ENCODE results near the gene CCDC3.
A peak's percentile ranks its signal among the peaks of the same experiment; 100 is the strongest.
"Not testable (repeated sequence)": the region's sequence is repeated elsewhere in the genome, so short reads cannot be mapped to it uniquely, and the experiment has no call there.

The CCDC3 gene

DNA sequence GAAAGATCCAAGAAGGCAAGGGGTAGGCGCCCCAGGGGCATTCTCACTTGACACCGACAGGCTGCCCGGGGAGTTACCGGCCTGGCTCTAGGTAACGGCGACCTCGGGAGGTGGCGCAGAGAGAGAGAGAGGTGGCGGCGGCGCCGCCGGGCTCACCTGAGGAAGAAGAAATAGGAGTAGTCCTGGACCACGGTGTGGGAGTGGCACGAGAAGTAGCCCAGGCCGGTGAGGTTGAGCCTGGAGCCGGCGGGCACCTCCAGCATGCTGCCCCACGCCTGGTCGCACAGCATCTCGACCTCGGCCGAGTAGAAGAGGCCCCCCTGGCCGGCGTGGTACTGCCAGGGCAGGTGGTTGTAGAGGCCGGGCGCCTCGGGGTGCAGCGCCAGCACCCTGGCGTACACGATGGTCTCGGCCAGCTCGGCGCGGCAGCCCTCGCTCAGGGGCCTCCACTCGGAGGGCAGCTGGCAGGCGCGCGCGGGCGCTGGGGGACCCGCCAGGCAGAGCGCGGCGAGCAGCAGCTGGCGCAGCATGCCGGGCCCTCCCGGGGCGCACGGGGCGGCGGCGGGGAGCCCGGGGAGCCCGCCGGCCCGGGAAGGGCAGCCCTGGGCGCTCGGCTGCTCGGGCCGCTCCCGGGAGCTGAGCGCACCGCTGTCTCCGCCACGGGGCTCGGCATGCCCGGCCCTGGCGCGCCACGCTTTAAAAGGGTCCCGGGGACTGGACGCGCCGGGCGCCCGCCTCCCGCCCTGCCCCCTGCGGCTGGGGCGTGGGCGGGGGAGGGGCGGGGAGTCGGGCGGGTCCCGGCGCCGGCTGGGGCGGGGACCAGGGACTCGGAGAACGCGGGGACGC, at the start of gene CCDC3:
TSS of gene CCDC3 (minus strand) at position 673 of the 846 bp plus-strand sequence. CDS start at position 530, 143 bp downstream.
- DNase-seq: peak; percentile 29

- DNase-seq: no peak
These were observed 49.7 kb upstream of the CCDC3 start for GRCh38 chr10:13051126-13051694.

DNA sequence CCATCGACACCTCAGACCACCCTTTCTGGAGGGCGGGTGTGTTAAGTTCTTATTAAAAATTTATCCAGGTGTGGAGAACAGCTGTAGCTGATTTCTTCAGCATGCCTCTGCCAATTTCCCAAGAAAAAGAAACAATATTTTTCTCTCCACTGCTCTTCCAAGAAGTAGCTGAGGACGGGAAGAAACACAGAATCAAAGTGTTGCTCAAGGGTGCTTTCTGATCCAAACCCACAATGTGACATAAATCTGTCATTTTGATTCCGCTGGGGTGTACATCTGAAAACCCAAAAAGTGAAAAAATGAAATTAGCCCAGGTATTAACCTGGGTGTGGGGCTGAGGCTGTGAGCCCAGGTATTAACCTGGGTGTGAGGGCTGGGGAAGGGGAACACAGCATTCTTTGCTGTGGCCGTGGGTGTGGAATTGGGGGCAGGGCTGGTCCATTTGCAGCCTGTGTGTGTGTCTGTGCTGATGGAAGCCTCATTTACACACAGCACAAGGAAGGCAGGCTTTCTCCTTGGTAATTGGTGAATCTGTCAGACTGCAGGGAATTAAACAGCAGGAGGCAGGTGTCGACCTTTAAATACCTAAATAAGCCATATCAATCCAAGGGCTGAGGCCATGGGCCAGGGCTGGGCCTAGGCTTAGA, 48.4 kb upstream of the CCDC3 start:
- DNase-seq: no peak

DNA sequence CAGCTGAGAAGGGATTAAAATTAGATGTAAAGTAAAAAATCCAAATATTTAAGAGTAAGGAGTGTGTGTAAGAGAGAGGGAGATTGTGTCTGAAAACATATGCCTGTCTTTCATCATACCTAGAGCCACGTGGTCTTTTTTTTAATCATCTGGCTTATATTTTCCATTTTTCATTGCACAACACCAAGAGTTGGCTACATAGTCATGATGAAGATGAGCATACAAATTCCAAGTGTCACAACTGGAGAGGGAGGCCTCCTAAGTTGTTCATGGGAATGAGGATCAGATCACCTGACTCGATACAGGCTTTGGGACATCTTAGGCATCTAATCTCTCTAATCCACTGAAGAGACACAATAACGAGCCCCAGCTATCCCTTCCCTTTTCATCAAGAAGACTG, 47.2 kb upstream of the CCDC3 start:
- DNase-seq: no peak

DNA sequence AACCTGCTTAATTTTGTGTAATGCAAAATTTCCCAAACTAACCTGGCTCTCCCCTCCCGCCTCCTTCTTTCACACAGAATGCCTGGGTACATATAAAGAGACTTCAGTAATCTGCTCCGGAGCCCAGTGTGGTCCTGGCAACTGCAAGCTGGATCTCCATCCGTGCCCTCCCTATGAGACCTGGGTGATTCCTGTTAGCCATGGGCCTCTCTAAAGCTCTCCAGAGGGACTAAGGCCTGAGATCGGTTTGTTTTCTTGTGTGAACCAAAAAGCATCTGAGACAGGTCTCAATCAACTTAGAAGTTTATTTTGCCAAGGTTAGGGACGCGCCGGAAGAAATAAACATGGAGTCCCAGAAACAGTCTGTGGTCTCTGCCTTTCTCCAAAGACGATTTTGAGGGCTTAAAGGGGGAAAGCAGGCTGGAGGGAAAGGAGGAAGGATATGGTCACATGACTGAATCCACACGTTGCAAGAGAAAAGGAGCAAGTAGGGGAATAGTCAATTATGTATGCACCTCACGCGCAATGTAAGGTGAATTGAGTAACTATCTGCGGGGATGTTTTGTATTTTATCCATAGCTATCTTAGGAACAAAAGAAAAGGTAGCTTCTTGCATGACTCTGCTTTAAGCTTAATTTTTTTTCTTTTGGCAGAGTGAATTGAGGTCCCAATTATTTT, 46.2 kb upstream of the CCDC3 start:
- DNase-seq: no peak

- peak; percentile 0 for DNase-seq
These were observed 45.5 kb upstream of the CCDC3 start for GRCh38 chr10:13046851-13047528.

GRCh38 chr10:13043520-13043919, 42.0 kb upstream of the CCDC3 start:
- DNase-seq: no peak

DNA sequence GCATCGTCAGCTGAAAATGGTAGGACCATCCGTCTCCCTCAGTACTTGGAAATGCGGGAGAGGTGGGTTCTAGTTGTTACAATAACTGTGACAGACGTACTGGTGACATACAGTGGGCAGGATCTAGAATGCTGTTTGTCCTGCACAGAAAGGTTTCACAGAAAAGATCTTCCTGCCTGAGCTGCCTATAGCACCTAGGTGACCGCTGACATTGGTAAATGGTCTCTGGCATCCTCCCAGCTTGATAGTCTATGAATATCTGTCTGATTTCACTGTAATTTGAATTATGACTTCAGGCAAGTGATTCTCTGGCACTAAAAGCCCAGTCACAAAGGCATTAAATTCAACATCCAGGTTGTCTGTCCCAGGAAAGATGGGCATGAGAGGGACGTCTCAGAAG, 38.2 kb upstream of the CCDC3 start:
- no peak for DNase-seq

- DNase-seq: no peak
These were observed 36.9 kb upstream of the CCDC3 start for GRCh38 chr10:13038391-13038790.

DNA sequence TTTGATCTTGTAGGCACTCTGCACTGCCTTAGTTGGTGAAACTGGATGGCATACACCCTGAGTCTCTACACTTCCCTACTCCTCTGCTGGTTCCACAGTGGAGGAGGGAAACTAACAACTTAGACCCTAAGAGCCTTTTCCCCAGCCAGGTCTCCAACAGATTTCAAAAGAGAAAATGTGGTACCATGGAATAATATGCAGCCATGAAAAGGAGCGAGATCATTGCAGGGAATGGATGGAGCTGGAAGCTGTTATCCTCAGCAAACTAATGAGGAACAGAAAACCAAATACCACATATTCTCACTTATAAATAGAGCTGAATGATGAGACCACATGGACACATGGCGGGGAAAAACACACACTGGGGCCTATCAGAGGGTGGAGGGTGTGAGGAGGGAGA, 36.3 kb upstream of the CCDC3 start:
- DNase-seq: no peak

GRCh38 chr10:13036841-13037240, 35.3 kb upstream of the CCDC3 start:
- DNase-seq: no peak

- not testable (repeated sequence) for DNase-seq
These were observed 34.2 kb upstream of the CCDC3 start for GRCh38 chr10:13035731-13036130.

DNA sequence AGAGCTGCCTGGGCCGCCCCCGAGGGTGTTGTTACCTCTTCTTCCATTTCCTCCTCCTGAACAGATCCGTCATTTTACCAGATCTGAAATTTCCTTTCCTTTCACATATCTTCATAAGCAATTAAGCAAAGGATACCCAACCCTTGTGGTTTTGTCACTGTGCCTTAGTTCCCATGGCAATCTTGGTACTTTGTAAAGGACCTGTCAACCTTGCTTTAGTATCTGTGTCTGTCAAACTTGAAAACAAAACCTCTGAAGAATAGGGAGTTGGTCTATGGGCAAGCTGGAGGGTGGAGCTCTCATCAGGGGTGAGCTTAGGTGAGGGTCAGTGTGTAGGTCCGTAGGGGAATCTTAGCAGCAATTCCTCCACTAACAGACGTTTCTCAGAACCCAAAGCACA, 25.4 kb upstream of the CCDC3 start:
- DNase-seq: no peak

DNA sequence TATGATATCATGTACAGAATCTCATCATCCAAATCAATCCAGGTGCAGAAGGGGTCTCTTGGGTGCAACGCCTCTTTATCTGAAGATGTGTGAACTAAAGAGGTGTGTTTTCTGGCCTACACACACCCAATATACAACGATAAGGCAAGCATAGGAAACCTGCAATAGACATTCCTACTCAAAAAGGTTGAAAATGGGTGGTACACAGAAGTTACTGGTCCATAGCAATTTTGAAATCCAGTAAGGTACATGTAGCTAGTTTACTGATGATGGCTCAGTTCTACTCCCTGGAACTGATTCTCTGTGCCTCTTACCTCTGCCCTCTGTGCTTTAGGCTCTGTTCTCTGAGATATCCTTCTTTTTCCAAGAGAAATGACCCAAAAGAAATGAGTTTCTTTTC, 22.2 kb upstream of the CCDC3 start:
- no peak for DNase-seq

DNA sequence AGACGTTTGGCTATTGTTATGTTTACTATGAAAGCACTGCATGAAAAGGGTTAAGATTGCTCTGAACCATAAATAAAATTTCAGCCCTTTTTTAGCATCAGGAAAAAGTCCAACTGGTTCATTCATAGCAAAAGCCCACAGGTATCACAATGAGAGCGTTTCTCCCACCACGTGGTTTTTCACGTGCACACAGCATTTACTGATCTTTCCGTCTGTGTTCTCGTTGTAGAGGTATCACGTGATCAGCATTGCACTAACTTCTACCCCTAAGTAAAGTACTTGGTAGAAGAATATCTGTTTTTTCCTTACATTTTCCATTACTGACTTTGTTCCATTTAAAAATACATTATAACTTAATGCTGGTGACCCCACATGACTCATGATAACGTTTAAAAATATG, 17.8 kb upstream of the CCDC3 start:
- DNase-seq: no peak

DNA sequence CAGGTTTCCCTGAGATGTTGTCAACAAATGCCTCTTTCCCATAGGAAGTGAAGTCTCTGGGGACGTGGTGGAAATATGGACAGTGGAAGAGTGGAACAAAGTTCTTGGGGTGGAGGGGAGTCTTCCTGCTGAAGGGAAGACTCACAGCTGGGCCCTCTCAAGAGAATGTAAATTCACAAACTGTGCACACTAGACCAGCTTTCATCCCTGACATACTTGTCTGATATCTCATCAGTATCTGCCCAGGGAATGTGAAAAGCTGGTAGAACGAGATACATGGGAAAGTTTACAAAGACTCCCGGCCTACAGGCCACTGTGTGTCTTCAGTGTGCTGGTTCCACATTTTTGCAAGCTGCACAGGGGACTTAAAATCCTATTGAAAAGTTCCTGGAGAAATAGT, 16.7 kb upstream of the CCDC3 start:
- DNase-seq: no peak

DNA sequence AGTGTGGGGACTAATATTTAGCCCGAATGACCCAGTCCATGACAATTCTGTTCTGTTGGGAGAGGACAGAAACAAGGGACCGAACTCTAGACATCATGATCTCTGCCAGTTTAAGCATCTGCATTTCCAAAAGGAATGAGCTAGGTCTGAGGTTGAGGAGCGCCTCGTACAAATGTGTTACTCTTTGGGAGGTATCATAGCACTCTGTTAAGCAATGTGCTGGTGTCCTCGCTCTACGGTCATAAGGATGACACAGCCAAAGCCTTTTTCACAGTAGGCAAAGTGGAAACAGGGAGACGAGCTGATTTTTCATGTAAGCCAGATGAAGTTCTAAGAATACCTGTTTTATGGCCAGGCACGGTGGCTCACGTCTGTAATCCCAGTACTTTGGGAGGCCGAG, 15.4 kb upstream of the CCDC3 start:
- DNase-seq: no peak

DNA sequence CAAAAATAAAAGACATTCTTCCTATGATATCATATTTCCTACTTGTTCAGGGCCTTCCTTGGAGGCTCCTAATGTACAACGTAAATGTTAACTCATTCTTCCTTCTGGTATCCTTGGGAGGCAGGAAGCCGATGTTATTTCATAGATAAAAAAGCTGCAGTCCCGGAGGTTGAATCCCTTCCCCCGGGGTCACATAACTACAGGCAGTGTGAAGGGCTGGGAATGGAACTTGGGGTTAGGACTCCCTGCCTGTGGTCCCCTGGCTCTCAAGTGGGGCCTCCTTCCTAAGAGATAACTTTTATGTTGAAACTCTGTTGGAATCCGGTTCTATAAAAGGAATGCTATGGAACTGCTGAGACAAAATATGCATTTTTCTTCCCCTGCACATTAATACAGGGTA, 14.9 kb upstream of the CCDC3 start:
- no peak for DNase-seq

- no peak for DNase-seq
These were observed 4.5 kb upstream of the CCDC3 start for GRCh38 chr10:13006037-13006436.

DNA sequence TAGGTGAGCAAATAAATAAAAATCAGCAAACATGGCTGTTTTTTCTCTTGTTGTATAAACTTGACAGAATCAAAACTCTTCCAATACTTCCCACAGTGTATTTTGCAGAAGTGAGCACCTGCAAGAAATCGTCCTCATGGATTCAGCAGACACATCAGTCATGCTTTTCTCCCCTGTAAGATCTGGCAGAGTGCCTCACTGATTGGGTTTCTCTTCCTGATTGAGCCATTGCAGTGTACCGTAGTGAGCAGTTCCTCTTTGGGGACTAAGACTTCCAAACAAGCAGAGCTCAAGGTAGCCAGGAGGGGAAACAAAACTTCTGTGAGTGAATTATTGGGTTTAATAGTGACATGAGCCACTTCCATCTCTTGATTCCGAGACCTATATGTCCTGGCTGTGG, 2.2 kb upstream of the CCDC3 start:
- DNase-seq: no peak

- DNase-seq: no peak
These were observed 1.5 kb upstream of the CCDC3 start for GRCh38 chr10:13003004-13003403.

- DNase-seq: no peak
These were observed 337 bp upstream of the CCDC3 start for GRCh38 chr10:13001887-13002212.

- no peak for DNase-seq
These were observed 1.1 kb downstream of the CCDC3 start for GRCh38 chr10:13000431-13000830.
